Endodermal cell (in vitro differentiated cells): ENCODE measurements around the gene MTA3. TPM values are rescaled to one million over a fixed set of nuclear protein-coding genes. Genes with fewer than 3 reads are reported as not detected.

ENCODE experiments used
- DNase-seq: peaks from one replicate; pipeline ENCODE4 v3.0.0-alpha.2; 2017
- H3K27ac ChIP-seq: 2 replicates; pipeline ENCODE4 v1.5.1; 2013; ENCODE audit warnings: mild to moderate bottlenecking, low read depth, low read length, moderate library complexity
- H3K27me3 ChIP-seq: 2 replicates; pipeline ENCODE4 v1.6.1; 2013; ENCODE audit warnings: mild to moderate bottlenecking, low read length, moderate library complexity; ENCODE audit not compliant: insufficient read depth, control insufficient read depth, poor library complexity, severe bottlenecking
- H3K36me3 ChIP-seq: 2 replicates; pipeline ENCODE4 v1.7.0; 2013; ENCODE audit warnings: mild to moderate bottlenecking, low read length, moderate library complexity; ENCODE audit not compliant: control insufficient read depth, insufficient read depth
- H3K4me1 ChIP-seq: one replicate; pipeline ENCODE4 v1.7.0; 2013; ENCODE audit warnings: low read length; ENCODE audit not compliant: control insufficient read depth, insufficient read depth
- H3K4me3 ChIP-seq: 2 replicates; pipeline ENCODE4 v1.5.1; 2013; ENCODE audit warnings: mild to moderate bottlenecking, low read length, moderate library complexity
- H3K9ac ChIP-seq: 2 replicates; pipeline ENCODE4 v1.6.1; 2013; ENCODE audit warnings: mild to moderate bottlenecking, low read length, moderate library complexity; ENCODE audit not compliant: poor library complexity, severe bottlenecking; ENCODE audit errors: extremely low read depth
- H3K9me3 ChIP-seq: 2 replicates; pipeline ENCODE4 v1.6.1; 2013; ENCODE audit warnings: mild to moderate bottlenecking, low read length, moderate library complexity; ENCODE audit not compliant: control insufficient read depth
- H3K27ac Mint-ChIP-seq: 2 replicates; pipeline ENCODE4 v1.8.0; 2020; ENCODE audit warnings: mixed read lengths
- H3K27me3 Mint-ChIP-seq: 2 replicates; pipeline ENCODE4 v1.8.0; 2021; ENCODE audit warnings: mild to moderate bottlenecking, mixed read lengths; ENCODE audit not compliant: insufficient read depth
- H3K36me3 Mint-ChIP-seq: 2 replicates; pipeline ENCODE4 v1.8.0; 2020; ENCODE audit warnings: low read depth, mixed read lengths
- H3K4me1 Mint-ChIP-seq: 2 replicates; pipeline ENCODE4 v1.8.0; 2020; ENCODE audit warnings: mixed read lengths
- H3K4me3 Mint-ChIP-seq: 2 replicates; pipeline ENCODE4 v1.8.0; 2020; ENCODE audit warnings: mild to moderate bottlenecking, moderate library complexity, mixed read lengths
- H3K9me3 Mint-ChIP-seq: 2 replicates; pipeline ENCODE4 v1.8.0; 2020; ENCODE audit warnings: mild to moderate bottlenecking, mixed read lengths
- WGBS, 2 experiments: methylation state at CpG; one replicate each; pipeline versions ENCODE4 v1.1.5 to v1.1.7; 2013; ENCODE audit warnings: missing lambda C conversion rate in 2 of 2, mixed read lengths in 1 of 2; ENCODE audit not compliant: insufficient coverage in 1 of 2, insufficient read length in 1 of 2; 5-methylcytosine and 5-hydroxymethylcytosine counted together
- total RNA-seq, 2 donors: library from RNA; stranded (reverse); fragmentation: NEBNext Ultra II Directional in 1 of 2; extraction: Animal tissue kit (Norgen Biotek cat#: 25700) in 1 of 2; gene quantifications; 2 replicates in 1 of 2; 3 replicates in 1 of 2; pipeline ENCODE4 v1.2.1, GENCODE V29; 2021
- TF ChIP-seq, protein P1 (sequence below): fragments of 200-600 bp; sonication (generic); conservative IDR thresholded peaks from 2 replicates; pipeline ENCODE4 v1.5.0; 2021; ENCODE audit warnings: antibody characterized with exemption, mild to moderate bottlenecking

Gene MTA3
- total RNA-seq, 2 donors from 2014 or later: 138 to 154 TPM

GRCh38 chr2:42733852-42734251 is 165.4 kb downstream of the MTA3 start:
- no peaks in the 10 kb centered on the region for H3K27me3 Mint-ChIP-seq
- WGBS, 2 experiments: 89 to 96% methylated on average over 1 of the region's 1 CpG
- no peaks in the 10 kb centered on the region for H3K4me1 ChIP-seq
- DNase-seq: no peak
- no peak overlapping the region for H3K27ac ChIP-seq
- no peak overlapping the region for H3K4me3 Mint-ChIP-seq
- peaks cover 82% of the 10 kb centered on the region for H3K36me3 Mint-ChIP-seq
- peaks cover 31% of the 10 kb centered on the region for H3K36me3 ChIP-seq
- peaks cover 50% of the 10 kb centered on the region for H3K9me3 Mint-ChIP-seq
- H3K4me1 Mint-ChIP-seq: no peaks in the 10 kb centered on the region
- H3K27me3 ChIP-seq: no peaks in the 10 kb centered on the region
- no peak overlapping the region for H3K4me3 ChIP-seq
- H3K9me3 ChIP-seq: peaks cover 59% of the 10 kb centered on the region
- TF ChIP-seq, protein P1, sequence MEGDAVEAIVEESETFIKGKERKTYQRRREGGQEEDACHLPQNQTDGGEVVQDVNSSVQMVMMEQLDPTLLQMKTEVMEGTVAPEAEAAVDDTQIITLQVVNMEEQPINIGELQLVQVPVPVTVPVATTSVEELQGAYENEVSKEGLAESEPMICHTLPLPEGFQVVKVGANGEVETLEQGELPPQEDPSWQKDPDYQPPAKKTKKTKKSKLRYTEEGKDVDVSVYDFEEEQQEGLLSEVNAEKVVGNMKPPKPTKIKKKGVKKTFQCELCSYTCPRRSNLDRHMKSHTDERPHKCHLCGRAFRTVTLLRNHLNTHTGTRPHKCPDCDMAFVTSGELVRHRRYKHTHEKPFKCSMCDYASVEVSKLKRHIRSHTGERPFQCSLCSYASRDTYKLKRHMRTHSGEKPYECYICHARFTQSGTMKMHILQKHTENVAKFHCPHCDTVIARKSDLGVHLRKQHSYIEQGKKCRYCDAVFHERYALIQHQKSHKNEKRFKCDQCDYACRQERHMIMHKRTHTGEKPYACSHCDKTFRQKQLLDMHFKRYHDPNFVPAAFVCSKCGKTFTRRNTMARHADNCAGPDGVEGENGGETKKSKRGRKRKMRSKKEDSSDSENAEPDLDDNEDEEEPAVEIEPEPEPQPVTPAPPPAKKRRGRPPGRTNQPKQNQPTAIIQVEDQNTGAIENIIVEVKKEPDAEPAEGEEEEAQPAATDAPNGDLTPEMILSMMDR: no peak
- no peak overlapping the region for H3K9ac ChIP-seq
- no peak overlapping the region for H3K27ac Mint-ChIP-seq

GRCh38 chr2:42736598-42737322 is 168.3 kb downstream of the MTA3 start:
- H3K27ac ChIP-seq: no peak overlapping the region
- no peaks in the 10 kb centered on the region for H3K4me1 ChIP-seq
- Mint-ChIP-seq H3K27me3 (no peaks in the 10 kb centered on the region), H3K27ac (no peak overlapping the region), H3K4me3 (no peak overlapping the region), H3K9me3 (peaks cover 40% of the 10 kb centered on the region), H3K4me1 (no peaks in the 10 kb centered on the region), H3K36me3 (peaks cover 78% of the 10 kb centered on the region)
- H3K9ac ChIP-seq: no peak overlapping the region
- peaks cover 65% of the 10 kb centered on the region for H3K9me3 ChIP-seq
- TF ChIP-seq, protein P1: no peak
- no peaks in the 10 kb centered on the region for H3K27me3 ChIP-seq
- no peak overlapping the region for H3K4me3 ChIP-seq
- peaks cover 46% of the 10 kb centered on the region for H3K36me3 ChIP-seq
- no peak for DNase-seq

DNA sequence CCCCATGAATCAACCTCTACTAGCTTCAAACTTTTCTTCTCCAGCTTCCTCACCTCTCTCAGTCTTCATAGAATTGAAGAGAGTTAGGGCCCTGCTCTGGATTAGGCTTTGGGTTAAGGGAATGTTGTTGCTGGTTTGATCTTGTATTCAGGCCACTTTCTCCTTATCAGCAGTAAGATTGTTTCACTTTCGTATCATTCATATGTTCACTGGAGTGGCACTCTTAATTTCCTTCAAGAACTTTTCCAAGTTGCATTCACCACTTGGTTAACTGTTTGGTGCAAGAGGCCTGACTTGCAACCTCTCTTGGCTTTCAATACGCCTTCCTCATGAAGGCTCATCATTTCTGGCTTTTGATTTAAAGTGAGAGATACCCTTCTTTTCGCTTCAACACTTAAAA is 172.7 kb downstream of the MTA3 start:
- H3K36me3 ChIP-seq: peaks cover 46% of the 10 kb centered on the region
- no peak overlapping the region for H3K9ac ChIP-seq
- H3K27me3 Mint-ChIP-seq: no peaks in the 10 kb centered on the region
- WGBS, 2 experiments: 96% methylated on average over 3 of the region's 3 CpGs
- H3K27me3 ChIP-seq: no peaks in the 10 kb centered on the region
- H3K9me3 Mint-ChIP-seq: peaks cover 34% of the 10 kb centered on the region
- H3K4me3 ChIP-seq: no peak overlapping the region
- H3K4me3 Mint-ChIP-seq: no peak overlapping the region
- H3K27ac ChIP-seq: no peak overlapping the region
- H3K27ac Mint-ChIP-seq: no peak overlapping the region
- DNase-seq: no peak
- H3K9me3 ChIP-seq: peaks cover 58% of the 10 kb centered on the region
- TF ChIP-seq, protein P1: no peak
- no peaks in the 10 kb centered on the region for H3K4me1 Mint-ChIP-seq
- peaks cover 53% of the 10 kb centered on the region for H3K36me3 Mint-ChIP-seq
- H3K4me1 ChIP-seq: no peaks in the 10 kb centered on the region
